ENCODE data around the gene SMARCC2. TPM values are rescaled to one million over a fixed set of nuclear protein-coding genes. Genes with fewer than 3 reads are reported as not detected.

SMARCC2 gene
- total RNA-seq, 1 experiment from 2014 or later, result 129 TPM

DNA sequence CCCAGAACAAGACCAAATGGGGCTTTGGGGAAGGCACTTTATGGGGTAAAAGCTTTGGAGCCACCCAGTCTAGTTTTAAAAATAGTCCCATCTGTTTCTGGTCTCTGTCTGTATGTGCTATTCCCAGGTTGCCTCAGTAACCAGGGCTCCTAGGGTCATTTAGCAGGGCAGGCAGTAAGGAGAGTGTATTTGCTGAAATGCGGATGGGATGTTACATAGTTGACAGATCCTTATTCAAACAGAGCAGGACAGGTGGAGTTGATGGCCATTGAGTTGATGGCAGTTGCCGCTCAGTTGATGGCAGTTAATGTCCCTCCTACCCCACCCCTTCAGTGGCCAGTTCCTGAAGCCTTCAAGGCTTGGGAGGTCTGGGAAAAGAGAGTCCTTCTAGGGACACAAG lies 66.6 kb downstream of the SMARCC2 start:
- POLR2A ChIA-PET, result interaction anchor here (0.6 to 0.7 kb wide), 3 partner anchors 40 to 66 kb away, joined by 3 to 7 read pairs (median 5); no protein-coding TSS in a partner anchor
- Histone ChIP-seq H3K9me3 (ENCODE audit: control insufficient read depth, insufficient read depth, low read depth, low read length) (no peaks in the 10 kb centered on the region), H3K4me3 (ENCODE audit: low read depth in 2 of 2, low read length in 2 of 2) (no peak overlapping the region), H3K27me3 (ENCODE audit: control insufficient read depth, insufficient read depth, low read length) (no peaks in the 10 kb centered on the region), H3K4me1 (ENCODE audit: control insufficient read depth, insufficient read depth, low read length) (peaks cover 35% of the 10 kb centered on the region), H3K27ac (ENCODE audit: low read length) (no peak overlapping the region), H3K36me3 (ENCODE audit: control insufficient read depth, insufficient read depth, low read length) (no peaks in the 10 kb centered on the region; the same call in 1 of the 2 replicates)
- TF ChIP-seq POLR2AphosphoS5 (IDR thresholded peaks at IDR 0.05; ENCODE audit: low read depth, low read length), result no peak
- in situ Hi-C loops (cut with HindIII; ENCODE audit: low pct_unique_long_range_greater_than_20kb, low sequenced_read_pairs), result no loop called here
- DNase-seq (ENCODE audit: low read depth, low spot score), result no peak
- no peak for ATAC-seq
- CTCF ChIA-PET, result no interaction called here
- no TSS peak for BruUV-seq (replicated peaks)
- intact Hi-C loops (cut with micrococcal nuclease; ENCODE audit: unreplicated experiment), result no loop called here

DNA sequence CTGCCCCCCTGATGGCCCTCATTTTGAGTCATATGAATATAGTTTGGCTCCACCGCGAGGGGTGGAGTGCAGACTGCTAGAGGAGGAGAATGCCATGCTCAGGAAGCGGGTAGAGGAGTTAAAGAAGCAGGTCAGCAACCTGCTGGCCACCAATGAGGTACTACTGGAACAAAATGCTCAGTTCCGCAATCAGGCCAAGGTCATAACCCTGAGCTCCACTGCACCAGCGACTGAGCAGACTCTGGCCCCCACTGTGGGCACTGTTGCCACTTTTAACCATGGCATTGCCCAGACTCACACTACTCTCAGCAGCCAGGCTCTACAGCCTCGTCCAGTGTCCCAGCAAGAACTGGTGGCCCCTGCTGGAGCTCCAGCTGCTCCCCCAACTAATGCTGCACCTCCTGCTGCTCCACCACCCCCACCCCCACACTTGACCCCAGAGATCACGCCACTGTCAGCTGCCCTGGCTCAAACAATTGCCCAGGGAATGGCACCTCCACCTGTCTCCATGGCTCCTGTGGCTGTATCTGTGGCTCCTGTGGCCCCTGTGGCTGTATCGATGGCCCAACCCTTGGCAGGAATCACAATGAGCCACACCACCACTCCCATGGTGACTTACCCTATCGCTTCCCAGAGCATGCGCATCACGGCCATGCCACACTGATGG lies 67.9 kb downstream of the SMARCC2 start:
- peaks cover 23% of the 10 kb centered on the region for H3K4me1 ChIP-seq (ENCODE audit: control insufficient read depth, insufficient read depth, low read length)
- no peak for ATAC-seq
- in situ Hi-C loops (cut with HindIII; ENCODE audit: low pct_unique_long_range_greater_than_20kb, low sequenced_read_pairs), result no loop called here
- intact Hi-C loops (cut with micrococcal nuclease; ENCODE audit: unreplicated experiment), result no loop called here
- BruUV-seq (replicated peaks), result no TSS peak
- ChIA-PET POLR2A (no interaction called here), CTCF (no interaction called here)
- peaks cover 8% of the 10 kb centered on the region; the same call in 1 of the 2 replicates for H3K36me3 ChIP-seq (ENCODE audit: control insufficient read depth, insufficient read depth, low read length)
- TF ChIP-seq, protein P1, sequence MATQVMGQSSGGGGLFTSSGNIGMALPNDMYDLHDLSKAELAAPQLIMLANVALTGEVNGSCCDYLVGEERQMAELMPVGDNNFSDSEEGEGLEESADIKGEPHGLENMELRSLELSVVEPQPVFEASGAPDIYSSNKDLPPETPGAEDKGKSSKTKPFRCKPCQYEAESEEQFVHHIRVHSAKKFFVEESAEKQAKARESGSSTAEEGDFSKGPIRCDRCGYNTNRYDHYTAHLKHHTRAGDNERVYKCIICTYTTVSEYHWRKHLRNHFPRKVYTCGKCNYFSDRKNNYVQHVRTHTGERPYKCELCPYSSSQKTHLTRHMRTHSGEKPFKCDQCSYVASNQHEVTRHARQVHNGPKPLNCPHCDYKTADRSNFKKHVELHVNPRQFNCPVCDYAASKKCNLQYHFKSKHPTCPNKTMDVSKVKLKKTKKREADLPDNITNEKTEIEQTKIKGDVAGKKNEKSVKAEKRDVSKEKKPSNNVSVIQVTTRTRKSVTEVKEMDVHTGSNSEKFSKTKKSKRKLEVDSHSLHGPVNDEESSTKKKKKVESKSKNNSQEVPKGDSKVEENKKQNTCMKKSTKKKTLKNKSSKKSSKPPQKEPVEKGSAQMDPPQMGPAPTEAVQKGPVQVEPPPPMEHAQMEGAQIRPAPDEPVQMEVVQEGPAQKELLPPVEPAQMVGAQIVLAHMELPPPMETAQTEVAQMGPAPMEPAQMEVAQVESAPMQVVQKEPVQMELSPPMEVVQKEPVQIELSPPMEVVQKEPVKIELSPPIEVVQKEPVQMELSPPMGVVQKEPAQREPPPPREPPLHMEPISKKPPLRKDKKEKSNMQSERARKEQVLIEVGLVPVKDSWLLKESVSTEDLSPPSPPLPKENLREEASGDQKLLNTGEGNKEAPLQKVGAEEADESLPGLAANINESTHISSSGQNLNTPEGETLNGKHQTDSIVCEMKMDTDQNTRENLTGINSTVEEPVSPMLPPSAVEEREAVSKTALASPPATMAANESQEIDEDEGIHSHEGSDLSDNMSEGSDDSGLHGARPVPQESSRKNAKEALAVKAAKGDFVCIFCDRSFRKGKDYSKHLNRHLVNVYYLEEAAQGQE (IDR thresholded peaks at IDR 0.05; ENCODE audit: insufficient read depth in 1 of 2, low read depth in 2 of 2, low read length in 1 of 2), result no peak
- TF ChIP-seq, protein P2, sequence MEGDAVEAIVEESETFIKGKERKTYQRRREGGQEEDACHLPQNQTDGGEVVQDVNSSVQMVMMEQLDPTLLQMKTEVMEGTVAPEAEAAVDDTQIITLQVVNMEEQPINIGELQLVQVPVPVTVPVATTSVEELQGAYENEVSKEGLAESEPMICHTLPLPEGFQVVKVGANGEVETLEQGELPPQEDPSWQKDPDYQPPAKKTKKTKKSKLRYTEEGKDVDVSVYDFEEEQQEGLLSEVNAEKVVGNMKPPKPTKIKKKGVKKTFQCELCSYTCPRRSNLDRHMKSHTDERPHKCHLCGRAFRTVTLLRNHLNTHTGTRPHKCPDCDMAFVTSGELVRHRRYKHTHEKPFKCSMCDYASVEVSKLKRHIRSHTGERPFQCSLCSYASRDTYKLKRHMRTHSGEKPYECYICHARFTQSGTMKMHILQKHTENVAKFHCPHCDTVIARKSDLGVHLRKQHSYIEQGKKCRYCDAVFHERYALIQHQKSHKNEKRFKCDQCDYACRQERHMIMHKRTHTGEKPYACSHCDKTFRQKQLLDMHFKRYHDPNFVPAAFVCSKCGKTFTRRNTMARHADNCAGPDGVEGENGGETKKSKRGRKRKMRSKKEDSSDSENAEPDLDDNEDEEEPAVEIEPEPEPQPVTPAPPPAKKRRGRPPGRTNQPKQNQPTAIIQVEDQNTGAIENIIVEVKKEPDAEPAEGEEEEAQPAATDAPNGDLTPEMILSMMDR (IDR thresholded peaks at IDR 0.05), result no peak
- TF ChIP-seq SIN3A (IDR thresholded peaks at IDR 0.05; ENCODE audit: borderline replicate concordance, insufficient read depth, low read depth, low read length) (no peak), TCF7L2 (IDR thresholded peaks at IDR 0.05; ENCODE audit: low read depth, low read length) (no peak), POLR2AphosphoS5 (IDR thresholded peaks at IDR 0.05; ENCODE audit: low read depth, low read length) (no peak)
- no peak overlapping the region for H3K4me3 ChIP-seq (ENCODE audit: low read depth in 2 of 2, low read length in 2 of 2)
- H3K27ac ChIP-seq (ENCODE audit: low read length), result no peak overlapping the region
- no peak for DNase-seq (ENCODE audit: low read depth, low spot score)
- H3K9me3 ChIP-seq (ENCODE audit: control insufficient read depth, insufficient read depth, low read depth, low read length), result no peaks in the 10 kb centered on the region
- H3K27me3 ChIP-seq (ENCODE audit: control insufficient read depth, insufficient read depth, low read length), result no peaks in the 10 kb centered on the region

Data from Panc1 (cell line).